ENCODE data around the gene GULP1. TPM values are rescaled to one million over a fixed set of nuclear protein-coding genes. Genes with fewer than 3 reads are reported as not detected.

GULP1 gene
- total and polyA plus RNA-seq, 2 of the 4 experiments (the other 2 are of a cell fraction), result 24.4 to 40.1 TPM

DNA sequence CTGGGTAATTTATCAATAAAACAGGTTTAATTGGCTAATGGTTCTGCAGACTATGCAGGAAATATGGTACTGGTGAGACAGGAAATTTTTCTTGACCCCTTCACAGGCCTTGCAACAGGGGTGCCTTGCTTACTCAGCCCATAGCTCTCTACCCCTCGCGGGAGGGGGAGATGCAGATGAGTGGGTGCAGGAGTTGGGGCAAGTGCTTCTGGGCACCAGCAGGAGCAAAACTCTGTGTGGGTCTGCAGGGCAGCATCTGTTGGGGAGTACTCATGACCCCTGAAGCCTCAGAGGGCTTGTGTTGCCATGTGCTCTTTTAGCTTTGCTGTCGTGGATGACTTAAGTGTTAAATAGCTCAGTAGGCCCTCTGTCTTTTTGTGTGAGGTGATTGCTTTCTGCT is 48.6 kb downstream of the GULP1 start:
- Histone ChIP-seq H3K4me1 (ENCODE audit: control insufficient read depth, insufficient read depth, low read length) (peaks cover 6% of the 10 kb centered on the region; the same call in 1 of the 2 replicates), H3K27me3 (ENCODE audit: control insufficient read depth, insufficient read depth, low read length) (no peaks in the 10 kb centered on the region), H2BK120ac (ENCODE audit: low read depth, low read length) (no peak overlapping the region), H4K20me1 (ENCODE audit: insufficient read depth, low read length) (no peaks in the 10 kb centered on the region), H3K79me1 (ENCODE audit: low read depth in 1 of 2, low read length in 2 of 2) (peaks cover 9 to 53% of the 10 kb centered on the region in 2 experiments; a peak in 3 of 4 replicates), H3K9ac (ENCODE audit: low read depth, low read length) (no peak overlapping the region), H3K56ac (ENCODE audit: extremely low read depth, insufficient read depth, low read length) (no peak overlapping the region), H4K91ac (ENCODE audit: insufficient read depth, low read depth, low read length) (no peak overlapping the region), H2AK9ac (replicated peaks; ENCODE audit: low read depth, low read length, poor library complexity) (no peak overlapping the region), H4K5ac (ENCODE audit: low read depth, low read length) (no peak overlapping the region), H4K8ac (ENCODE audit: low read depth in 2 of 2, low read length in 2 of 2) (no peak overlapping the region), H2AK5ac (ENCODE audit: low read depth, low read length) (no peak overlapping the region), H2BK15ac (ENCODE audit: low read depth, low read length) (no peak overlapping the region), H3K14ac (replicated peaks; ENCODE audit: low read depth, low read length) (no peak overlapping the region), H3K4me3 (ENCODE audit: insufficient read depth, low read depth, low read length) (no peak overlapping the region), H3K23ac (ENCODE audit: low read depth, low read length) (no peak overlapping the region), H3K9me1 (ENCODE audit: insufficient read depth, low read length) (no peaks in the 10 kb centered on the region), H2BK5ac (ENCODE audit: low read depth, low read length, poor library complexity, severe bottlenecking) (no peak overlapping the region), H2BK20ac (ENCODE audit: low read depth, low read length) (no peak overlapping the region), H3K27ac (ENCODE audit: insufficient read depth, low read length) (no peak overlapping the region), H2AFZ (replicated peaks; ENCODE audit: low read length, poor library complexity) (no peak overlapping the region), H3K4me2 (ENCODE audit: low read depth, low read length) (no peak overlapping the region), H3K9me3 (ENCODE audit: control insufficient read depth, insufficient read depth, low read length) (no peaks in the 10 kb centered on the region), H3K18ac (ENCODE audit: low read depth, low read length) (no peak overlapping the region), H3K4ac (ENCODE audit: low read depth, low read length) (no peak overlapping the region), H3K36me3 (ENCODE audit: control insufficient read depth, insufficient read depth, low read length) (no peaks in the 10 kb centered on the region)
- TF ChIP-seq CHD1 (IDR thresholded peaks at IDR 0.05; ENCODE audit: low read depth, low read length), result no peak
- no peak for TF ChIP-seq MXI1 (IDR thresholded peaks at IDR 0.05; ENCODE audit: borderline replicate concordance, low read depth, low read length)
- TF ChIP-seq POLR2A (IDR thresholded peaks at IDR 0.05; ENCODE audit: low read depth, low read length), result no peak
- TF ChIP-seq RAD21 (IDR thresholded peaks at IDR 0.05; ENCODE audit: low read length), result no peak
- TF ChIP-seq RFX5 (IDR thresholded peaks at IDR 0.05; ENCODE audit: low read depth, low read length), result no peak
- no peak for TF ChIP-seq USF2 (IDR thresholded peaks at IDR 0.05; ENCODE audit: low read depth, low read length)
- TF ChIP-seq CTCF (conservative IDR thresholded peaks at IDR 0.05; ENCODE audit: low read depth, low read length), result no peak
- TF ChIP-seq RCOR1 (IDR thresholded peaks at IDR 0.05; ENCODE audit: insufficient replicate concordance, low read length), result no peak
- TF ChIP-seq NFE2L2 (IDR thresholded peaks at IDR 0.05; ENCODE audit: low read depth, low read length), result no peak
- POLR2A ChIA-PET (ENCODE audit: unreplicated experiment), result no interaction called here
- in situ Hi-C loops (cut with MboI; ENCODE audit: low sequenced_read_pairs), result no loop called here
- DNase-seq, result no peak
- WGBS, 2 experiments (ENCODE audit: extremely low coverage in 2 of 2, insufficient read length in 1 of 2), result no CpG with 5 or more reads among the region's 3 CpGs
- dilution Hi-C loops (cut with HindIII; ENCODE audit: low sequenced_read_pairs, unreplicated experiment), result no loop called here
- intact Hi-C loops (cut with micrococcal nuclease), result no loop called here
- no TSS peak for BruUV-seq (replicated peaks)
- CTCF ChIA-PET, result no interaction called here
- ATAC-seq (ENCODE audit: low read depth), result no peak
